Stimulated activated CD4-positive, alpha-beta T cell treated with anti-CD3 and anti-CD28 coated beads, Interleukin-4, amount 100 ng/mL, for 24 hours (primary cell): ENCODE data around the gene TIPARP.
"Not testable (repeated sequence)": the region's sequence is repeated elsewhere in the genome, so short reads cannot be mapped to it uniquely, and the experiment has no call there.

Experiments
- DNase-seq: peaks from one replicate; pipeline ENCODE4 v3.0.0-alpha.2; 2020

The TIPARP gene

DNA sequence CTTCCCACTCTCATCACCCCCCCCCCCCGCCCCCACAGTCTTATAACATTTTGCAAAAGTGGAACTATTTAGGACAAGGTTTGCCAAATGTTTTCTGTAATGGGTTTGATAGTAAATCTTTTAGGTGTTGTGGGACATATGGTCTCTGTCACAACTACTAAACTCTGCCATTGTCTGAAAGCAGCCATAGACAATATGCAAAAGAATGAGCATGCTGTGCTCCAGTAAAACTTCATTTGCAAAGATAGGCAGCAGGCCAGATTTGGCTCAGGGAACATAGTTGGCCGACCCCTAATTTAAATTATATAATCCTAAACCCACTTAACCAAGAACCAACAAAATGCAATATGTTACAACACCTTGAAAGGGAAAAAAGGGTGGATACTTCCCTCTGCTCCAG lies 46.4 kb downstream of the TIPARP start:
- DNase-seq, result no peak

GRCh38 chr3:156721687-156722618 lies 47.6 kb downstream of the TIPARP start:
- no peak for DNase-seq

- DNase-seq, result no peak
Observed at GRCh38 chr3:156723182-156723619, 48.8 kb downstream of the TIPARP start.

- no peak for DNase-seq
Observed at GRCh38 chr3:156725682-156726081, 51.3 kb downstream of the TIPARP start.

DNA sequence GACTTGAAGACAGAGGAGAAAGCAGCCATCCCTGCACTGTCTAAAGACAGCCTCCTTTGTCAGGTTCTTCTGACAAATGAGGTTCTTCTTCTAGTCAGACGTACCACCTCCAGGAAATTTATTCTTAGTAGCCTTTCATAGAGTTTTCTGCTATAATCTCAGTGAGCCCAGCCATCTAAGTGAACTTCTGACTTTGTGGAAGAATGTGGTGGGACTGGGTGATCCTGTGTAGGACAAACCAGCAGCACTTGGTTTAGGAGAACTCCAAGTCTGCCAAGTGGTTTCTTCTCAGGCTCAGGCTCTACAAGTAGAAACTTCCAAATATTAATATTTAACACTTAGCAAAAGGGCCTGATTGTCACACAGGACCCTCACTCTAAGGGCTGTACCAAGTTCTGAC lies 52.1 kb downstream of the TIPARP start:
- no peak for DNase-seq

DNA sequence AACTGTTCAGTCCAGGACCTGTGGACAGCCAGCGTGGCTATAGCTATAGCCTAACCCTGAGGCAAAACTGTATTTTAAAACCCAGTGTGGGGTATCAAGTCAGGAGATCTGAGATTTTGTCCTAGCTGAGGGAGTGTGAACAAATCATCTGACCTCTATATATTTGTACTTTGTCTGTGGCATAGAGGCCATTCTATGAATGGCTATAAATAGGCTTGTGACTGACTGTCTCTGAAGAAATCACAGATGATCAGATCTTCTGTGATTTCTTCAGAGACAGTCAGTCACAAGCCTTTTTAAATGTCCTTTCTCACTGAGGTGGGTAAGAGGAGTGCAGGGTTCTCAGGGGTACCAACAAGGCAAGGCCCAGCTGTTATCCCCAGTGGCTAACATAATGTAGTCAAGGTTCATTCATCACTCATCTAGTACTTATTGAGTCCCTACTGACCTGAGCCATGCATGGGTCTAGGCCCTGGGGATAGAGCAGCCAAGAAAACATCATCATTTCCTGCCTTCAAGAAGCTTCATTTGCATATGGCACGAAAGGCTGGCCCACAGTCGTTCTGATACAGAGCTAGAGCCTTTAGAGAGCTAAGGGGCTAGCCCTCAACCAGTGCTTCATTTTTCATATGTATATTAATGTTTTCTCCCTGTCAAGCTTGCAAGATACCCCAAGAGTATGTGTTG lies 53.3 kb downstream of the TIPARP start:
- no peak for DNase-seq

DNA sequence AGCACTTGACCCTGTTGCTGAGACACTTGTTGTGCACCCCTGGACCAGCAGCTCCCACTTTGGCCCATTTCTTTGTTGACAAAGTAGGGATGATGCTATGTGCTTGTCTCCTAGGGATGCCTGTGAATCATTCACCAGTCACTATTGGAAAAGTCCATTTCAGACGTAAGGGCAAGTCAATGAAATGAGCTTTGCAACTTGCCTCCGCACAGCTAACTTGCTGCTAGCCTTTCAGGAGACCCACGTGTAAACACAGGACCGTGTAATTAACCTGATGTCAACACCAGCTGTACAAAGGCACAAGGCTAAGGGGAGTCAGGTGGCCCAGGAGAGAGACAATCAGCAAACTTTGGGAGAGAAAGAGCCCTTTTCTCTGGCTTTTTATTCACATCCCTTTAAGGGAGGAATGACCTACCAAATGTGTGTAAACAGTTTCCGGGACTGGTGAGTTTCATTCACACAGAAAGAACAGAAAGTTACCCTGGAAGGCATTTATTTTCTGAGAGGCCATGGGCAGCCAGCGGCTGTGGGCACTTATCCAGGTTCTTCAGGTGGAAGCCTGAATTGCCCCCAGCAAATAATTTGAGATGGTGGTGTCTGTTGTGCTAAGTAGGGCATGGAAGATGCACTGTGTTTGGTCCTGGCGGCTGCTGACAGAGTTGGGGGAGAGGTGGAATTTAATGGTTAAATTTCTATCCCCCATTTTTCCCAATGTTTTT lies 54.0 kb downstream of the TIPARP start:
- no peak for DNase-seq

GRCh38 chr3:156729460-156730179 lies 55.2 kb downstream of the TIPARP start:
- no peak for DNase-seq

GRCh38 chr3:156731813-156732212 lies 57.4 kb downstream of the TIPARP start:
- DNase-seq, result no peak

GRCh38 chr3:156732261-156732660 lies 57.9 kb downstream of the TIPARP start:
- DNase-seq, result no peak

DNA sequence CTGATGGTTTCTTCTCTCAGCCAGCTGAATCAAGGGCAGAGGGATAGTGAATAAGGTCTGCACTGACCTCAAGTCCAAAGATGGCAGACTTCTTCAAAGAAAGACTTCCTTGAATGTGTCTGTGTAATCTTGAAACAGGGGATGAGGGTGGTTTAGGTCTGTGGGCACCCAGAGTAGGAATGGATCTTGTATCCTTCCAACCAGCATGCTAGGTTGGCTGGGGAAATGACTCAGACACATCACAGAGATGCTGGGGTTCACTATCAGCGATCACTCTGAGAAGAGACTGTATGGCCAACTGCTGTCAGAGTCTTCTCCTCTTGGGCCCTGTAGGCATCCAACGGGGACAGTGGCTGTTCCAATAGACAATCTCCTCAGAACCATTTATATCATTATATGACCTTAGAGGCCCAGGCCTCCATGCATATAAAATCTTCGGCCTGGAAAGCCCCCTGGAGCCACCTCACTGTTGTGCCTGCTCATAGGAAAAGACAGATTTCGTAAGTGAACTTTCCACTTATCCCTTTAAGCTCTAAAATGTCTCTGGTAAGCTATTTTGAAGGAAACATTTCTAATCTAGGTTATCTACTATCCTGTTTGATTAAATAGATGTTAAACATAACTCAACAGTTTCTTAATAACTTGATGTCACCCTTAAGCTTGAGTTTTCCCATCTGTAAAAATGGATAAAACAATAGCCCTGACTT lies 58.5 kb downstream of the TIPARP start:
- no peak for DNase-seq

DNA sequence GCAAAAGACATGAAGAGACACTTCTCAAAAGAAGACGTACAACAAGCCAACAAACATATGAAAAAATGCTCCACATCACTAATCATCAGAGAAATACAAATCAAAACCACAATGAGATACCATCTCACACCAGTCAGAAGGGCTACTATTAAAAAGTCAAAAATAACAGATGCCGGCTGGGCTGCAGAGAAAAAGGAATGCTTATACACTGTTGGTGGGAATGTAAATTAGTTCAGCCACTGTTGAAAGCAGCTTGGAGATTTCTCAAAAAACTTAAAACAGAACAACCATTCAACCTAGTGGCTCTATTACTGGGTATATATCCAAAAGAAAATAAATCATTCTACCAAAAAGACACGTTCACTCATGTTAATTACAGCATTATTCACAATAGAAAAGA lies 60.3 kb downstream of the TIPARP start:
- not testable (repeated sequence) for DNase-seq

DNA sequence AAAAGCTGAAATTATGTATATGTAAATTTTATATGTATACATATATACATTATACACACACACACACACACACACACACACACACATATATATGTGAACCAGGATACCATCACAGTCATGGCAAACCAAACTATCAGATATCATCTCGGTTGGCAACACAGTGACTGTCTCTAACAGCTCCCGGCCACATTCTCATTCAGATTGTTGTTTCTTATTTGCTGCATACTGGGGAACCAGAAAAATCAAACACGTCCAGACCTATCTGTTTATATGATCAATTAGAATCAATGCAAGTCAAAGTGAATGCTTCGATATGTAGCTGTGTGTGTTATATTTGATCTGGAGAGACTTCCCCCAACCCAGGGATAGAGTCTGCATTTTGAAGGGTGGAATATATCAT lies 61.1 kb downstream of the TIPARP start:
- no peak for DNase-seq

- DNase-seq, result not testable (repeated sequence)
Observed at GRCh38 chr3:156737049-156737448, 62.7 kb downstream of the TIPARP start.

GRCh38 chr3:156738251-156738650 lies 63.9 kb downstream of the TIPARP start:
- DNase-seq, result no peak

GRCh38 chr3:156739976-156740375 lies 65.6 kb downstream of the TIPARP start:
- DNase-seq, result no peak

GRCh38 chr3:156740581-156740980 lies 66.2 kb downstream of the TIPARP start:
- DNase-seq, result not testable (repeated sequence)

DNA sequence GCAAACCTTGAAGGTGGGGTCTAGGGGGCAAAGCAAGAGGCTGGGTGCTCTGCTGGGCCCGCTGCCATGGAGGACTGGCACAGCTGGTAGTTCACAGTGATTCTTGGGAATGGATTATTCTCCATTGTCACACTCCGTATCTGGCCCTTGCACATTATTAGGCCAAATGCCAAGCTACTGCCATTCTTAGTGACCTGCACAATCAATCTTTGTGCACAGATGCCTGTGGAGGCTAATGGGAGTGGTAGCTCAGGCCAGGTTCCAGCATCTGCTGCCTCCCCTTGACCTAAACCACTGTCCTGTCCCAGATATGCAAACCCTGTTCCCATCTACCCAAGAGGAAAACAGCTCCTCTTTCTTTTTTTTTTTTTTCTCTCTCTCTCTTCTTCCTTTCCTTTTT lies 67.5 kb downstream of the TIPARP start:
- DNase-seq, result no peak

DNA sequence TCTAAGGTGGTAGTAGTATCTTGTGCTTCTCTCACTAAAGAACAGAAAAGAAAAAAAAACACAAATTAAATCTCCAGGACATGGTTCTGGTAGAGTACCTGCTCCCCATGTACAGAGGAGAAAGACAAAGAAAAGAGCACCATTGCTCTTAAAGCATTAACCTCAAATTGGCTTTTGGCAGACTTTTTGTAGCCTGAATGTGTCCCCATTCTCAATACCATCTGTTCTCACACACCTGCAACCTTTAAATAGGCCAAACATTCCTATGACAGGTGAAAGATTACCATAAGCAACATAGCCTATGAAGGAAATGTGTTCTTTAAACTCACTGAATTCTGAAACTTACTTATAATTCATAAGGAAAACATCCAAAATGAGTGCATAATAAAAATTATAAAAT lies 68.0 kb downstream of the TIPARP start:
- DNase-seq, result no peak

DNA sequence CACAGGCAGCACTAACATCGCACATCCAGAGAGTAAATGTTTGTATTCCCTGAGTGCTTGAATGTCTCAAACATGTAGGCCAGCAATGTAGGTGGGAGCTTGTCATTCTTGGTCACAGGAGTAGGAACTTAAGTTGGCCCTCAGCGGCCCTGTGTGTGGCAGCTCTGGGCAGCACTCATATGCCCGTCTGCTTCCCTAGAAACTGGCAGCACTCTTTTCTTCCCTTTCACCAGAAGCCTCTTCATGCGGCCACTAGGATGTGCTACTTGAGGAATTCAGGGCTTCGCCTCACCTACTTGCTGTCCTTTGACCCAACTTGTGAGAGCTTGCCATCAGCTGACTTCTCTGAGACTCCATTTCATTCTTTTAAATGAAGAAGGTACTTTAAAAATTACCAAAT lies 69.5 kb downstream of the TIPARP start:
- no peak for DNase-seq

GRCh38 chr3:156744631-156745030 lies 70.2 kb downstream of the TIPARP start:
- no peak for DNase-seq

DNA sequence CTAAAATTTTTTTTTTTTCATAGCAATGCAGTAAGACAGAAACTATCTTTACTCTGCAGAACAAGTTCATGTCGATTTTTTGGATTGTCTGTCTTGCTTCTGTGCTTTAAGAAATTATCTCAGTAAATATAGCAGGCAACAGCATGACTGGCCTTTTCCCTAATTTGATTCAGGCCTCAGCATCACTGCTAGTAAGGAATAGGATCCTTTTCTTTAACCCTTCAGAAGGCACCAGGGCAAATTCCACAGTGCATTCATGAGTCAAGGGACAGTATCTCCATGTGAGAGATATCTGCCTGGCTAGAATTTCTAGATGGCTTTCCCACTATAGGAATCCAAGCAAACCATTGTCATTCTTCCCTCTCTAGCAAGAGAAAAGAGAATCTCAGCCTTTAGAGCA lies 71.4 kb downstream of the TIPARP start:
- DNase-seq, result no peak
